NOMO-1 (cell line): ENCODE measurements around the gene CFL1.
"Not testable (repeated sequence)": the region's sequence is repeated elsewhere in the genome, so short reads cannot be mapped to it uniquely, and the experiment has no call there.

ENCODE experiments used
- DNase-seq, 2 experiments: peaks; one replicate each; lab custom pipeline; 2025; ENCODE audit not compliant: unreplicated experiment in 2 of 2; lab: John Stamatoyannopoulos, UW

The CFL1 gene

GRCh38 chr11:65859812-65860277, 1.9 kb upstream of the CFL1 start:
- DNase-seq, result no peak

- peak; percentile 99 for DNase-seq
These were observed 1.3 kb upstream of the CFL1 start for GRCh38 chr11:65859095-65859811.

- DNase-seq, result no peak
These were observed 704 bp upstream of the CFL1 start for GRCh38 chr11:65858681-65859087.

- peak in 1 of 2 experiments; percentile 40 for DNase-seq
These were observed 504 bp downstream of the CFL1 start for GRCh38 chr11:65857500-65857852.

- peak; percentile 82 to 86 for DNase-seq
These were observed 1.1 kb downstream of the CFL1 start for GRCh38 chr11:65856689-65857499.

- DNase-seq, result no peak
These were observed 2.0 kb downstream of the CFL1 start for GRCh38 chr11:65855927-65856363.

- DNase-seq, result no peak
These were observed 2.8 kb downstream of the CFL1 start for GRCh38 chr11:65854852-65855837.

GRCh38 chr11:65854161-65854592, 3.8 kb downstream of the CFL1 start:
- no peak for DNase-seq

GRCh38 chr11:65853246-65853979, 4.6 kb downstream of the CFL1 start:
- DNase-seq, result no peak

- no peak for DNase-seq
These were observed 5.3 kb downstream of the CFL1 start for GRCh38 chr11:65852508-65853245.

- DNase-seq, result no peak
These were observed 6.0 kb downstream of the CFL1 start for GRCh38 chr11:65851811-65852507.

GRCh38 chr11:65851083-65851579, 6.8 kb downstream of the CFL1 start:
- no peak for DNase-seq

GRCh38 chr11:65850217-65851082, 7.5 kb downstream of the CFL1 start:
- no peak for DNase-seq

- no peak for DNase-seq
These were observed 8.2 kb downstream of the CFL1 start for GRCh38 chr11:65849771-65850216.

GRCh38 chr11:65849366-65849765, 8.6 kb downstream of the CFL1 start:
- DNase-seq, result no peak

- not testable (repeated sequence) for DNase-seq
These were observed 9.3 kb downstream of the CFL1 start for GRCh38 chr11:65848693-65849092.

- DNase-seq, result no peak
These were observed 10.2 kb downstream of the CFL1 start for GRCh38 chr11:65847746-65848145.
